ENCODE data around the gene ROPN1L.

The ROPN1L gene

DNA sequence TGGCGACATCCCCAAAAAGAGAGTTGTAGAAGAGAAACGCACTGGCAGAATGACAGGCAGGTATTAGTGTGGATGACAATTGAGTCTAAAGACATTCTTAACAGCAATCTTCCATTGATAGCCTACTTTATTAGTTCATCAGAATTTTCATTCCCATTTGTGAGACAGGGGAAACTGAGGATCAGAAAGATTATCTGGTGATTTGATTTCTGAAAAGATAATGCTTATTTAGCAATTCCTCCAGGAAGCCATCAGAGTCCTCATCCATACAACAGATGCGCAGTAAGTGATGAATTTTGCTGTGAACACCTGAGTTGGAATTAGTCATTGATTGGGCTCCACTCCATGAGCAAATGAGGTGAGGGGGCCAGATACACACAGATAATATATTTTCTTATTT is 64.9 kb downstream of the ROPN1L start:
- H3K27me3 ChIP-seq (ENCODE audit: low read length) = no peaks in the 10 kb centered on the region
- H3K36me3 ChIP-seq (ENCODE audit: low read length) = no peaks in the 10 kb centered on the region
- H3K4me3 ChIP-seq (ENCODE audit: insufficient read depth, low read length, poor library complexity, severe bottlenecking) = no peak overlapping the region
- H2AFZ ChIP-seq (ENCODE audit: low read depth, low read length, severe bottlenecking) = no peak overlapping the region
- no peaks in the 10 kb centered on the region for H3K9me2 ChIP-seq (replicated peaks; ENCODE audit: insufficient read depth, low read length)
- H3F3A ChIP-seq (ENCODE audit: insufficient read depth) = 0 out of 2 replicates have a peak, but pooled peaks cover 3% of the 10 kb centered on the region
- H4K20me1 ChIP-seq (ENCODE audit: low read depth, low read length) = no peaks in the 10 kb centered on the region
- no peaks in the 10 kb centered on the region for H3K9me3 ChIP-seq (ENCODE audit: insufficient read depth, low read length)
- H3K27ac ChIP-seq (ENCODE audit: low read depth, low read length) = no peak overlapping the region
- no peaks in the 10 kb centered on the region for H3K79me2 ChIP-seq (ENCODE audit: insufficient read depth, low read length)
- no peak overlapping the region for H3K4me2 ChIP-seq (ENCODE audit: low read depth, low read length, poor library complexity, severe bottlenecking)
- TF ChIP-seq, protein P1, sequence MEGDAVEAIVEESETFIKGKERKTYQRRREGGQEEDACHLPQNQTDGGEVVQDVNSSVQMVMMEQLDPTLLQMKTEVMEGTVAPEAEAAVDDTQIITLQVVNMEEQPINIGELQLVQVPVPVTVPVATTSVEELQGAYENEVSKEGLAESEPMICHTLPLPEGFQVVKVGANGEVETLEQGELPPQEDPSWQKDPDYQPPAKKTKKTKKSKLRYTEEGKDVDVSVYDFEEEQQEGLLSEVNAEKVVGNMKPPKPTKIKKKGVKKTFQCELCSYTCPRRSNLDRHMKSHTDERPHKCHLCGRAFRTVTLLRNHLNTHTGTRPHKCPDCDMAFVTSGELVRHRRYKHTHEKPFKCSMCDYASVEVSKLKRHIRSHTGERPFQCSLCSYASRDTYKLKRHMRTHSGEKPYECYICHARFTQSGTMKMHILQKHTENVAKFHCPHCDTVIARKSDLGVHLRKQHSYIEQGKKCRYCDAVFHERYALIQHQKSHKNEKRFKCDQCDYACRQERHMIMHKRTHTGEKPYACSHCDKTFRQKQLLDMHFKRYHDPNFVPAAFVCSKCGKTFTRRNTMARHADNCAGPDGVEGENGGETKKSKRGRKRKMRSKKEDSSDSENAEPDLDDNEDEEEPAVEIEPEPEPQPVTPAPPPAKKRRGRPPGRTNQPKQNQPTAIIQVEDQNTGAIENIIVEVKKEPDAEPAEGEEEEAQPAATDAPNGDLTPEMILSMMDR (IDR thresholded peaks at IDR 0.05; ENCODE audit: insufficient read depth, low read length, poor library complexity, severe bottlenecking) = no peak
- TF ChIP-seq EZH2phosphoT487 (conservative IDR thresholded peaks at IDR 0.05; ENCODE audit: low read length) = no peak
- no peak overlapping the region for H3K9ac ChIP-seq (ENCODE audit: low read length)

DNA sequence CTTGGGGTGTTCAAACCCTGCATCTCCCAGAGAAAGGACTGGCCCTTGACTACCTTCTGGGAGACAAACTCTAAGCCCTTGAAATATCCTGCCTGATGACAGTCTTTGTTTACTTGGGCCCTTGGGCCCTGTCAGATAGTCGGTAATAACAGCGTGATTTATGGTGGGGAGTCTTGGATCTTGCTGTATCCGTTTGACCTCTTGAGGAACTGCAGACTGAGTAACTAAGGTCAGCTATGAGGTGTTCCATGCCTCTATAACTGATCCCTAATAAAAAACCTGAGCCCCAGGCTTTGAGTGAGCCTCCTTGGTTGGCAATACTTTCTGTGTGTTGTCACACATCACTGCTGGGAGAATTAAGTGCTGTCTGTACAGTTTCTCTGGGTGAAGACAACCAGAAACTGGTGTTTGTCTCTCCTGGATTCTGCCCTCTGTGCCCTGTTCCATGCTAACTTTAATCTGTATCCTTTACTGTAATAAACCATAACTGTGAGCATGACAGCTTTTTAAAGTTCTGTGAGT is 66.0 kb downstream of the ROPN1L start:
- Histone ChIP-seq H3K9me3 (ENCODE audit: insufficient read depth, low read length) (no peaks in the 10 kb centered on the region), H3K4me3 (ENCODE audit: insufficient read depth, low read length, poor library complexity, severe bottlenecking) (no peak overlapping the region), H4K20me1 (ENCODE audit: low read depth, low read length) (no peaks in the 10 kb centered on the region), H3K27ac (ENCODE audit: low read depth, low read length) (no peak overlapping the region), H3K36me3 (ENCODE audit: low read length) (no peaks in the 10 kb centered on the region), H3K79me2 (ENCODE audit: insufficient read depth, low read length) (no peaks in the 10 kb centered on the region), H3F3A (ENCODE audit: insufficient read depth) (0 out of 2 replicates have a peak, but pooled peaks cover 3% of the 10 kb centered on the region), H3K4me2 (ENCODE audit: low read depth, low read length, poor library complexity, severe bottlenecking) (no peak overlapping the region), H3K9me2 (replicated peaks; ENCODE audit: insufficient read depth, low read length) (no peaks in the 10 kb centered on the region), H3K27me3 (ENCODE audit: low read length) (no peaks in the 10 kb centered on the region), H2AFZ (ENCODE audit: low read depth, low read length, severe bottlenecking) (no peak overlapping the region), H3K9ac (ENCODE audit: low read length) (no peak overlapping the region)
- TF ChIP-seq EZH2phosphoT487 (conservative IDR thresholded peaks at IDR 0.05; ENCODE audit: low read length) = no peak
- TF ChIP-seq, protein P1 (IDR thresholded peaks at IDR 0.05; ENCODE audit: insufficient read depth, low read length, poor library complexity, severe bottlenecking) = no peak

DNA sequence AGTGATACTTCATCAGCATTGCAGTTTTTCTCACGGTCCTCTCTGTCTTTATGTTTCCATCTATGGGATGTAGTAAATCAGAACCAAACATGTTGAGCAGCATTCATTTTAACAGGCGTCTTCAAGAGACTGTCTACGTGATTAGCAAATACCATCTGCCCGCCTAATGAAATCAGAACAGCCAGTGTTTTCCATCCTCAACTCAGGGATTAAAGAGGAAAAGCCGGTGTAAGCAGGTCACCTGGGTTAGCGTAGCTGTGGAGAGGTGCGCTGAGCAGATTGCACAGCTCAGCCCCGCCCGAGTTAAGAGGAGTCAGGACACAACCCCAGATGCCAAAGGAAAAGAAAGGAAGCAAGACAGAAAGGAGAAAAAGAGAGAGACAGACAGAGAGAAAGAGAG is 67.9 kb downstream of the ROPN1L start:
- H3K79me2 ChIP-seq (ENCODE audit: insufficient read depth, low read length) = no peaks in the 10 kb centered on the region
- H3F3A ChIP-seq (ENCODE audit: insufficient read depth) = 0 out of 2 replicates have a peak, but pooled peaks cover 3% of the 10 kb centered on the region
- no peaks in the 10 kb centered on the region for H3K9me3 ChIP-seq (ENCODE audit: insufficient read depth, low read length)
- no peaks in the 10 kb centered on the region for H3K27me3 ChIP-seq (ENCODE audit: low read length)
- H3K4me2 ChIP-seq (ENCODE audit: low read depth, low read length, poor library complexity, severe bottlenecking) = no peak overlapping the region
- H3K9ac ChIP-seq (ENCODE audit: low read length) = no peak overlapping the region
- no peak overlapping the region for H3K4me3 ChIP-seq (ENCODE audit: insufficient read depth, low read length, poor library complexity, severe bottlenecking)
- no peak overlapping the region for H2AFZ ChIP-seq (ENCODE audit: low read depth, low read length, severe bottlenecking)
- no peaks in the 10 kb centered on the region for H3K9me2 ChIP-seq (replicated peaks; ENCODE audit: insufficient read depth, low read length)
- H3K27ac ChIP-seq (ENCODE audit: low read depth, low read length) = no peak overlapping the region
- H3K36me3 ChIP-seq (ENCODE audit: low read length) = no peaks in the 10 kb centered on the region
- no peak for TF ChIP-seq EZH2phosphoT487 (conservative IDR thresholded peaks at IDR 0.05; ENCODE audit: low read length)
- TF ChIP-seq, protein P1 (IDR thresholded peaks at IDR 0.05; ENCODE audit: insufficient read depth, low read length, poor library complexity, severe bottlenecking) = no peak
- no peaks in the 10 kb centered on the region for H4K20me1 ChIP-seq (ENCODE audit: low read depth, low read length)
